GM12875 (cell line): ENCODE data around the gene P2RY14.
"Not testable (repeated sequence)": the region's sequence is repeated elsewhere in the genome, so short reads cannot be mapped to it uniquely, and the experiment has no call there.

Experiments used
- H3K4me3 ChIP-seq: one replicate; pipeline ENCODE4 v1.5.1; 2011; ENCODE audit warnings: low read depth, low read length, control low read depth
- CTCF ChIP-seq: IDR thresholded peaks from 2 replicates; pipeline ENCODE4 v1.5.1; 2011; ENCODE audit warnings: low read depth, mild to moderate bottlenecking, control low read depth, inconsistent platforms, low read length, moderate library complexity, borderline replicate concordance; ENCODE audit not compliant: insufficient read depth

Gene P2RY14

GRCh38 chr3:151236736-151237135 is 41.6 kb downstream of the P2RY14 start:
- H3K4me3 ChIP-seq = no peak overlapping the region
- no peak for TF ChIP-seq CTCF

DNA sequence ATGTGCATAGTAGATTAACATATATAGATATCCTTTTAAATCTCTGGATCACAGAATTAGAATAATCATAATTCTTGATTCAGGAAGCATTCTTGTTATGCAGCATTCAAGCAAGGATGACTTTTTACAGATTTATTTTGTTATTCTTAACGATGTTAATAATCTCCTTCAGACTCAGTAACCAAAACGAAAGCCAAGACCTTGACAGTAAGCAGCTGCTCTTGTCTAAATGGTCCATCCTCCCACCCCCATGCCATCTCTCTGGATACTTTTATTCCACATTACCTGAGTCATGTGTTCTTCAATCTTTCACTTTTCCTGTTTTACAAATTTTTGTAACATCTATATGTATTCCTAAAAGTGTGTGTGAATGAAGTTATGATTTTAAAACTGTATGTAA is 42.0 kb downstream of the P2RY14 start:
- no peak overlapping the region for H3K4me3 ChIP-seq
- no peak for TF ChIP-seq CTCF

DNA sequence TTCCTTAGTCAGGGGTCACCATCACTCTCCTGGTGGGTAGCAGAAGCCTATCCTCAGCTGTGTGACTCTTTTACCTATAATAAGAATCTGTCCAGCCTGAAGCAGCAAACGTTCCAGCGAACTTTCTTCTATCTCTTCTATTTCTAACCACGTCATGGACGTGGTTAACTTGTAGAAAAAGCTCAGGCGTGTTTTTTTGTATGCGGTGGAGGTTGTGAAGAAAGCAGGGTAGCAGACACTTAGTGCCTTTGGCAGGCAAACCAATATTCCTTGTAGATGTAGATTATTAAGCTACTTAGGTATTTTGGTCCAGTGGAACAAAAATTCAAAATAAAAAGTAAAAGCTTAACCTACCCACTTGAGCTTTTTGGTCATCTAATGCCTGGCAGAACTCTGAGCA is 43.5 kb downstream of the P2RY14 start:
- H3K4me3 ChIP-seq = no peak overlapping the region
- no peak for TF ChIP-seq CTCF

DNA sequence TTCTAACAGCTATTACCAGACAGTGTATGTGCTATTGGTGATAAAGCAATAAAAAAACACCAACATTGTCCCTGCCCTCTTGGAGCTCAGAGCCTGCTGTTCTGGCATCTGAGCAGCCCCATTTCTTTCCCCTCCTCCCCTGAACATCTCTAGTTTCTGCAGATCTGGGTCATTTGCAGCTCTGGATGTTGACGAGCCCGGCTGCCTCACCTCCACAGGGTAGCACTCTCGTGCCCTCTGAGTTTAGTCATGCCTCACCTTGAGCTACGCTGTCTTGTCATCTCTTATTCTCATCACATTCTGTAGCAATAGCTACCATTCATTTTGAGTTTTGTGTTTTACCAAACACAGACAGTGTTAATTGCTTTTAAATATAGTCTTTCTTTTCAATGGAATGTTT is 45.4 kb downstream of the P2RY14 start:
- H3K4me3 ChIP-seq = no peak overlapping the region
- no peak for TF ChIP-seq CTCF

DNA sequence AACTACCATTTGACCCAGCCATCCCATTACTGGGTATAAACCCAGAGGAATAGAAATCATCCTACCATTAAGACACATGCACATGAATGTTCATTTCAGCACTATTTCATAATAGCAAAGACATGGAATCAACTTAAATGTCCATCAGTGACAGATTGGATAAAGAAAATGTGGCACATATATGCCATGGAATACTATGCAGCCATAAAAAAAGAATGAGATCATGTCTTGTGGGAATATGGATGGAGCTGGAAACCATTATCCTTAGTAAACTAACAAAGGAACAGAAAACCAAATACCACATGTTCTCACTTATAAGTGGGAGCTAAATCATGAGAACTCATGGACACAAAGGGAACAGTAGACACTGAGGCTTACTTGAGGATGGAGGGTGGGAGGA is 45.9 kb downstream of the P2RY14 start:
- H3K4me3 ChIP-seq = not testable (repeated sequence)

DNA sequence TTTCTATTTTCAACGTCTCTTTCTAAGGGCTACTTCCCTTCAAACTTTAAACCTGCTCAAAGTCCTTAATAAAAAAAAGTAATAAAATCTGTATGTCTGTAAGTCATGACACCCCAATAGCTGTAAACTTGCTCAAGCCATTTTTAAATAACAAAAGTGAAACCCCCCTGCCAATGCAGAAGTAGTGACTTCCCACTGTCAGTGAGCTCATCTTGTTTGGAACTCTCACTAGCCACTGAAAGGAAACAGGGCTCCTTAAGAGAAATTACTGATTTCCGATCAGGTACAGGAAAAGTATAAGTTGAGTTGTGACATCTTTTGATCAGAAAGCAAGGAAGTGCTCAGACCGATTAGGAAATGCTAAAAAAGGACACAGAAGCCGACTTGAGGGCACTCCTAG is 47.7 kb downstream of the P2RY14 start:
- H3K4me3 ChIP-seq = no peak overlapping the region
- no peak for TF ChIP-seq CTCF

GRCh38 chr3:151228666-151229040 is 49.7 kb downstream of the P2RY14 start:
- H3K4me3 ChIP-seq = no peak overlapping the region
- TF ChIP-seq CTCF = no peak
